HL-60 (cell line): Measurements from ENCODE around the gene HOXB7.

Experiments used
- DNase-seq, 2 experiments: peaks; one replicate each; pipeline ENCODE4 v3.0.0-alpha.2; 2010 to 2020; ENCODE audit warnings: low read depth in 1 of 2, low spot score in 1 of 2
- H3K27ac ChIP-seq: fragments of 250-450 bp; sonication (Bioruptor Pico); replicated peaks from 2 replicates; pipeline ENCODE4 v1.5.1; 2020; ENCODE audit warnings: mild to moderate bottlenecking, moderate library complexity
- H3K27me3 ChIP-seq: fragments of 250-450 bp; sonication (Bioruptor Pico); 2 replicates; pipeline ENCODE4 v1.5.1; 2021; ENCODE audit warnings: mild to moderate bottlenecking, moderate library complexity; ENCODE audit not compliant: insufficient read depth, poor library complexity, severe bottlenecking
- H3K4me3 ChIP-seq: replicated peaks from 2 replicates; pipeline ENCODE4 v1.5.1; 2011; ENCODE audit warnings: mild to moderate bottlenecking, control low read depth, low read length; ENCODE audit not compliant: insufficient read depth
- GABPA ChIP-seq: IDR thresholded peaks from 2 replicates; pipeline ENCODE4 v1.6.1; 2012; ENCODE audit warnings: low read depth
- POLR2AphosphoS5 ChIP-seq: IDR thresholded peaks from 2 replicates; pipeline ENCODE4 v1.6.1; 2012; ENCODE audit warnings: low read depth
- SPI1 ChIP-seq: IDR thresholded peaks from 2 replicates; pipeline ENCODE4 v1.6.1; 2012; ENCODE audit warnings: low read depth, mild to moderate bottlenecking, borderline replicate concordance
- TF ChIP-seq, protein P1 (sequence below): IDR thresholded peaks from one replicate; pipeline ENCODE4 v1.5.1; 2011; ENCODE audit warnings: low read length, control low read depth, inconsistent platforms; ENCODE audit not compliant: insufficient read depth
- TF ChIP-seq, protein P2 (sequence below): IDR thresholded peaks from 2 replicates; pipeline ENCODE4 v1.6.1; 2012; ENCODE audit warnings: low read depth; ENCODE audit not compliant: insufficient replicate concordance

Gene HOXB7

DNA sequence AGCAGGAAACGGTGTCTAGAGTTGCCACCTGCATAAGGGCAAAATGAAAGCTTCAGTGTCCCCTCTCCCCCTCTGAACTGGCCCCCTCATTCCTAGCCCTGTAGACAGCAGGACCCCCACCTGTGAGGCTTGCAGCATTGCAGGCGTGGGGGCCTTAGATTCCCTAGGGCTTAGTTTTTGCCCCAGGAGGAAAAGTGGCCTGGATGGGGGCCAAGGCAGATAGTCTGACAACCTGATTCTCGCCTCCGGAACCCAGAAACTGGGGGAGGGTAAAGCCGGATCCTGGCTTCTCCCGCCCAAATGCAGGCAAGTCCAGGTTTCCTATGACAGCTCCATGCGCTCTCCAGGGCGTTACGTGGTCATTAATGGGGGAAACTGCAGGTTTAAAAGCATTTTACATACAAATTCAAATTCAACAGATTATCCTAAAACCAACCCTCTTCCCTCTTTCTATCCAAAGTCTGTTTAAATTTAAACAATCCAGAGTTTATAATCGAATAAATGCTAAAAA is 5.4 kb downstream of the HOXB7 start:
- Histone ChIP-seq H3K4me3 (no peak overlapping the region), H3K27me3 (peaks cover 69% of the 10 kb centered on the region), H3K27ac (no peak overlapping the region)
- DNase-seq = no peak
- TF ChIP-seq SPI1 (no peak), POLR2AphosphoS5 (no peak), GABPA (no peak)
- TF ChIP-seq, protein P1, sequence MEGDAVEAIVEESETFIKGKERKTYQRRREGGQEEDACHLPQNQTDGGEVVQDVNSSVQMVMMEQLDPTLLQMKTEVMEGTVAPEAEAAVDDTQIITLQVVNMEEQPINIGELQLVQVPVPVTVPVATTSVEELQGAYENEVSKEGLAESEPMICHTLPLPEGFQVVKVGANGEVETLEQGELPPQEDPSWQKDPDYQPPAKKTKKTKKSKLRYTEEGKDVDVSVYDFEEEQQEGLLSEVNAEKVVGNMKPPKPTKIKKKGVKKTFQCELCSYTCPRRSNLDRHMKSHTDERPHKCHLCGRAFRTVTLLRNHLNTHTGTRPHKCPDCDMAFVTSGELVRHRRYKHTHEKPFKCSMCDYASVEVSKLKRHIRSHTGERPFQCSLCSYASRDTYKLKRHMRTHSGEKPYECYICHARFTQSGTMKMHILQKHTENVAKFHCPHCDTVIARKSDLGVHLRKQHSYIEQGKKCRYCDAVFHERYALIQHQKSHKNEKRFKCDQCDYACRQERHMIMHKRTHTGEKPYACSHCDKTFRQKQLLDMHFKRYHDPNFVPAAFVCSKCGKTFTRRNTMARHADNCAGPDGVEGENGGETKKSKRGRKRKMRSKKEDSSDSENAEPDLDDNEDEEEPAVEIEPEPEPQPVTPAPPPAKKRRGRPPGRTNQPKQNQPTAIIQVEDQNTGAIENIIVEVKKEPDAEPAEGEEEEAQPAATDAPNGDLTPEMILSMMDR = no peak
- TF ChIP-seq, protein P2, sequence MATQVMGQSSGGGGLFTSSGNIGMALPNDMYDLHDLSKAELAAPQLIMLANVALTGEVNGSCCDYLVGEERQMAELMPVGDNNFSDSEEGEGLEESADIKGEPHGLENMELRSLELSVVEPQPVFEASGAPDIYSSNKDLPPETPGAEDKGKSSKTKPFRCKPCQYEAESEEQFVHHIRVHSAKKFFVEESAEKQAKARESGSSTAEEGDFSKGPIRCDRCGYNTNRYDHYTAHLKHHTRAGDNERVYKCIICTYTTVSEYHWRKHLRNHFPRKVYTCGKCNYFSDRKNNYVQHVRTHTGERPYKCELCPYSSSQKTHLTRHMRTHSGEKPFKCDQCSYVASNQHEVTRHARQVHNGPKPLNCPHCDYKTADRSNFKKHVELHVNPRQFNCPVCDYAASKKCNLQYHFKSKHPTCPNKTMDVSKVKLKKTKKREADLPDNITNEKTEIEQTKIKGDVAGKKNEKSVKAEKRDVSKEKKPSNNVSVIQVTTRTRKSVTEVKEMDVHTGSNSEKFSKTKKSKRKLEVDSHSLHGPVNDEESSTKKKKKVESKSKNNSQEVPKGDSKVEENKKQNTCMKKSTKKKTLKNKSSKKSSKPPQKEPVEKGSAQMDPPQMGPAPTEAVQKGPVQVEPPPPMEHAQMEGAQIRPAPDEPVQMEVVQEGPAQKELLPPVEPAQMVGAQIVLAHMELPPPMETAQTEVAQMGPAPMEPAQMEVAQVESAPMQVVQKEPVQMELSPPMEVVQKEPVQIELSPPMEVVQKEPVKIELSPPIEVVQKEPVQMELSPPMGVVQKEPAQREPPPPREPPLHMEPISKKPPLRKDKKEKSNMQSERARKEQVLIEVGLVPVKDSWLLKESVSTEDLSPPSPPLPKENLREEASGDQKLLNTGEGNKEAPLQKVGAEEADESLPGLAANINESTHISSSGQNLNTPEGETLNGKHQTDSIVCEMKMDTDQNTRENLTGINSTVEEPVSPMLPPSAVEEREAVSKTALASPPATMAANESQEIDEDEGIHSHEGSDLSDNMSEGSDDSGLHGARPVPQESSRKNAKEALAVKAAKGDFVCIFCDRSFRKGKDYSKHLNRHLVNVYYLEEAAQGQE = no peak

DNA sequence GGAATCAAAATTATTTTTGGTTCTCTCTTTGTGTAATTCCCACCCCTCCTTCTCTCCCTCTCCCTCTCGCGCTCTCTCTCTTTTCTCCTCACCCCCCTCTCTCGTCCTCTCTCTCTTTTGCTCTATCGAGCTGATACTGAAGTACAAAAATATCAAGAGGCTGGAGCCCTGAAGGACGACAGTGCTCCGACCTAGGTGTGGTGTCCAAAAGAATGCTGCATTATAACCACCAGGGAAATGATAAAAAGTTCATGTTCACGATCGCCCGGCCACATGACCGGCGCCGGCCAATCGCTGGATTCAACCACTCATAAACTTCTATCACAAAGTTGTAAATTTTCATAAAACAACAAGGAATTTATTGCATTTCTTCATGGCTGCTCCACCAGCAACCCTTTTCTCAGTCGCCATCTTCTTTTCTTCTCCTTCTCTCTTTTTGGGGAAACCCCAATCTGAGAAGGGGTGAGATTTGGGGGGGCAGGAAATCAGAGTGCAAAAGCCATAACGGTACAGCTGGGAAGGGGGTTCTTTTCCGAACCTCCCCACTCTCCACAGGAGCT is 6.0 kb downstream of the HOXB7 start, which contains the start of gene HOXB6:
Gene HOXB6 (minus strand): TSS at position 217 of the 560 bp plus-strand sequence. CDS start 6,836 bp downstream, outside the sequence.
- no peak for TF ChIP-seq GABPA
- TF ChIP-seq, protein P2 = no peak
- no peak for TF ChIP-seq SPI1
- TF ChIP-seq, protein P1 = no peak
- no peak for TF ChIP-seq POLR2AphosphoS5
- no peak within 1 kb of the TSS for H3K27ac ChIP-seq
- H3K27me3 ChIP-seq = peaks cover 69% of the 10 kb centered on the region
- H3K4me3 ChIP-seq = no peak within 1 kb of the TSS
- no peak for DNase-seq

DNA sequence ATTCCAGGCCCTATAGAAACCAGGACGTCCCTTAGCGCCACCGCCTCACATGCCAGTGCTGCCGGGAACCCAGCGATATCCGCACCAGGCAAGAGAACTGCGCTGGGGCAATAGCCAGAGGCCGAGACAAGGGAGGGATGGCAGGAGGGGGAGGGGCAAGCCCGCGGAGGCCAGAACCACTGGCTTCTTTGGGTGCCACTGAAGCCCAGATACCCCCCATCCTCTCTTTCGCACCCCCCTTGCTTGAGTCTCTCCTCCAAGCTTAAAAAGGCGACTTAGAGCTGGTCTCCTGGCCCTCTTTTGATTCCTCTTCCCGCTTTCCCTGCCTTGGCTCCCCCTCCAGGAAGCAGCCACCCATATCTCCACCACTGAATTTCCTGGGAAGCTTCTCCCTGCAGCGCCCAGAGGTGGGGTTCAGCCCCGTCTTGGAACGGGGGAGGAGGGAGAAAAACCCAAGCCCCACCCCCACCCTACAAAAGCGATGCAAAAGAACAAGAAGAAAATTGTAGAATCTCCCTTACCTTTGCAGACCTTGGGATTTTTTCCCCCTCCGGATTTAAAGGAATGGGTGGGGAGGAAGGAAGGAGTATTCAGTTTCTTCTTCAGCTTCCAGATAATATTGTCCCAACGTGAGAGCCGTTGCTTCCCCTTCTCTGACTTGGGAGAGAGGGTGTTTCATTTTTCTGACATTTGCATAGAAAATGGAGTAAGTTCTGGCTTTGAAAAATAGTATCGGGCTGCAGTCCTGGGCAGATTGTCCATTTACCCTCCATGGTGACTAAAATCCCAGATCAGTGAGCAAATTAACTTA is 6.7 kb downstream of the HOXB7 start:
- Histone ChIP-seq H3K4me3 (no peak overlapping the region), H3K27ac (no peak overlapping the region), H3K27me3 (peaks cover 69% of the 10 kb centered on the region)
- TF ChIP-seq, protein P2 = no peak
- TF ChIP-seq POLR2AphosphoS5 (no peak), SPI1 (no peak), GABPA (no peak)
- TF ChIP-seq, protein P1 = no peak
- DNase-seq = no peak
